ENCODE results near the gene PLCB1. TPM values are rescaled to one million over a fixed set of nuclear protein-coding genes. Genes with fewer than 3 reads are reported as not detected.

PLCB1 gene
- total and polyA plus RNA-seq, 7 donors: 1.5 to 10.7 (median 4.2) TPM

GRCh38 chr20:8809107-8809953 lies 677.3 kb downstream of the PLCB1 start:
- Histone ChIP-seq H3K27me3 (ENCODE audit: insufficient read depth in 3 of 3, low read length in 2 of 3) (no peaks in the 10 kb centered on the region), H3K9me3 (no peaks in the 10 kb centered on the region), H3K4me3 (no peak overlapping the region), H3K36me3 (ENCODE audit: insufficient read depth in 1 of 2, low read depth in 1 of 2) (no peaks in the 10 kb centered on the region), H3K27ac (no peak overlapping the region), H3K4me1 (peaks cover 5% of the 10 kb centered on the region)
- ATAC-seq (no peak), DNase-seq (no peak)
- intact Hi-C loops (cut with DNase I): loop anchor here in 1 of 2 donors (10.0 kb wide), 1 partner anchor 65 kb away; no protein-coding TSS in a partner anchor
- no peak for TF ChIP-seq CTCF (IDR thresholded peaks at IDR 0.05)
- WGBS, 3 donors: 62 to 70% (median 68%) methylated on average over 14 of the region's 14 CpGs

GRCh38 chr20:8811801-8812594 lies 679.9 kb downstream of the PLCB1 start:
- peaks cover 5% of the 10 kb centered on the region for H3K4me1 ChIP-seq
- no peaks in the 10 kb centered on the region for H3K27me3 ChIP-seq (ENCODE audit: insufficient read depth in 3 of 3, low read length in 2 of 3)
- ATAC-seq (no peak), DNase-seq (no peak)
- no peak overlapping the region for H3K4me3 ChIP-seq
- H3K36me3 ChIP-seq (ENCODE audit: insufficient read depth in 1 of 2, low read depth in 1 of 2): no peaks in the 10 kb centered on the region
- WGBS, 3 donors: 87 to 92% (median 92%) methylated on average over 11 of the region's 11 CpGs
- no peak for TF ChIP-seq CTCF (IDR thresholded peaks at IDR 0.05)
- no peaks in the 10 kb centered on the region for H3K9me3 ChIP-seq
- H3K27ac ChIP-seq: no peak overlapping the region
- intact Hi-C loops (cut with DNase I): no loop called here

- Histone ChIP-seq H3K27me3 (ENCODE audit: insufficient read depth in 3 of 3, low read length in 2 of 3) (no peaks in the 10 kb centered on the region), H3K4me3 (no peak overlapping the region), H3K4me1 (peaks cover 4% of the 10 kb centered on the region), H3K27ac (no peak overlapping the region), H3K36me3 (ENCODE audit: insufficient read depth in 1 of 2, low read depth in 1 of 2) (no peaks in the 10 kb centered on the region), H3K9me3 (no peaks in the 10 kb centered on the region)
- TF ChIP-seq CTCF (IDR thresholded peaks at IDR 0.05): no peak
- intact Hi-C loops (cut with DNase I): no loop called here
- WGBS, 3 donors: 61 to 65% (median 64%) methylated on average over 7 of the region's 7 CpGs
- no peak for ATAC-seq
- no peak for DNase-seq
These were observed 680.8 kb downstream of the PLCB1 start for GRCh38 chr20:8812817-8813216.

GRCh38 chr20:8815208-8815607 lies 683.1 kb downstream of the PLCB1 start:
- 41 to 57% (median 44%) methylated on average over 4 of the region's 4 CpGs for WGBS, 3 donors
- no peaks in the 10 kb centered on the region for H3K4me1 ChIP-seq
- H3K9me3 ChIP-seq: no peaks in the 10 kb centered on the region
- no peak overlapping the region for H3K27ac ChIP-seq
- DNase-seq (no peak), ATAC-seq (no peak)
- no peak for TF ChIP-seq CTCF (IDR thresholded peaks at IDR 0.05)
- H3K4me3 ChIP-seq: no peak overlapping the region
- intact Hi-C loops (cut with DNase I): no loop called here
- H3K27me3 ChIP-seq (ENCODE audit: insufficient read depth in 3 of 3, low read length in 2 of 3): no peaks in the 10 kb centered on the region
- no peaks in the 10 kb centered on the region for H3K36me3 ChIP-seq (ENCODE audit: insufficient read depth in 1 of 2, low read depth in 1 of 2)
